Esophagus muscularis mucosa (tissue), 3 donors: ENCODE measurements around the gene LBHD2.

Experiments
- EP300 ChIP-seq: sonication (generic); formaldehyde crosslinking; IDR thresholded peaks from one replicate; pipeline ENCODE4 v1.6.1; 2017; ENCODE audit warnings: antibody characterized with exemption
- POLR2A ChIP-seq: fragments of 450-650 bp; IDR thresholded peaks from one replicate; pipeline ENCODE4 v1.6.1; 2017; ENCODE audit warnings: antibody characterized with exemption, moderate library complexity, mild to moderate bottlenecking, low read depth
- POLR2AphosphoS5 ChIP-seq, 2 donors: sonication (generic); formaldehyde crosslinking; IDR thresholded peaks; one replicate each; pipeline ENCODE4 v1.6.1; 2017; ENCODE audit warnings: antibody characterized with exemption in 2 of 2

DNA sequence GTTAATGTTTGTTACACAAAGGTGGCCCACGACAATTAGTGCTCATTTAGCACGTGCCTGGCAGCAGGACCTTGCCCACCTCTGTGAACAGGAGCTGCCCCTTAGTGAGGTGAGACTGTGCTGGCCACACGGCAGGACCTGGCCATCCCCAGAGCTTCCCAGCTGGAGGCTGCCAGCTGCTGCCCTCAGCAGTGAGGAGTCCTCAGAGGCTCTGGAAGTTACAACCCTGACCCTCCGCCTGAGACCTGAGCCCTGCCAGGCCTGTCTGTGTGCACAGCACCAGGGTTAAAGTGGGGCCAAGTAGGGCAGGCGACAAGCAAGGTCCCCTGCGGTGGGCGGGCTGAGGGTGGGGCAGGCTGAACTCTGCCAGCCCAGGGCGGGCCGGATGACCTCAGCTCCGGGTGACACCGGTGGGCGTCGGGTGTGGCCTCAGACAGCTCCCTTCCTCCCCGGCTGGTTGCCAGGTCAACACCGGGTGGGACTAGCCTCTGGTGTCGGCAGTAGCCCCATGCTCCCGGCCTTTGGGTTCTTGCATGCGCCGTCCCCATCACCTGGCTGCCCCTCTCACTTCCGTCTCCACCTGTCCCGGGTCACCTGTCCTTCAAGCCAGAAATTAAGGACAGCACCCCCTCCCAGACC lies 9.2 kb upstream of the LBHD2 start:
- no peak for TF ChIP-seq POLR2AphosphoS5 (IDR thresholded peaks at IDR 0.05)
- TF ChIP-seq POLR2A, result no peak
- TF ChIP-seq EP300, result no peak
